HG02938 (cell line): ENCODE results near the gene RERE.
A peak's percentile ranks its signal among the peaks of the same experiment; 100 is the strongest.
"Not testable (repeated sequence)": the region's sequence is repeated elsewhere in the genome, so short reads cannot be mapped to it uniquely, and the experiment has no call there.

ENCODE experiments used
- ATAC-seq: cut with Tn5 transposase; IDR thresholded peaks from one replicate; pipeline ENCODE4 v1.9.1; 2021; ENCODE audit warnings: mild to moderate bottlenecking, moderate library complexity; ENCODE audit not compliant: unreplicated experiment

RERE gene

DNA sequence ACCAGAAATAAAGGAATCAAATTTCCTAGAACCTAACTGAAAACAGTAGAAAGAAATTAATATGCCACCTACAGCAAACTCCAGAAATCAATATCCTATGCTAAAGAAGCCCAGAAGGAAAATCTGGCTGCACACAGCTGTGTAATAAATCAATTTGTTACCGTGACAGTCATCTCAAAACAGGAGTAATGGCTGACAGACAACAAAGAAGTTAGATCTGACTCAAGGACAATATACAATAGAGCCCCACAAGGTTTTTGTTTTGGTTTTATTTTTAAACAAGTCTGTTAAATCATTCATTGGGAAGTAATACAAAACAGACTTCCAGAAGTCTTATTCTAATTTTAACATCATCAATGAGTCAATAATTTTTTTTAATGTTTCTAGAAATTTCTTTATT lies 168.4 kb downstream of the RERE start:
- ATAC-seq, result no peak

DNA sequence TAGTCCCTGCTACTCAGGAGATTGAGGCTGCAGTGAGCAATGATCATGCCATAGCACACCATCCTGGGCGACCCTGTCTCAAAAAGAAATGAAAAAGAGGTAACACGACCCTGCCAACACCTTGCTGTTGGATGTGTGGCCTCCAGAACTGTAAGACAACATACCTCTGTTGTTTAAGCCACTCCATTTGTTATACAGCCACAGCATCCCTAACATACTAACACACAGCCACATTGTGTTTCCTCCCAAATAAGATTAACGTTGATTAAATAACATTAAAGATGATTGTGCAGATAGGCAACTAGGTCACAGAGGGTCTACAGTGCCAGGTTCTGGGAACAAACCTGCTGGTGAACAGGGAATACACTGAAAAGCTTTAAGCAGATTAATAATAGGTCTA lies 170.4 kb downstream of the RERE start:
- ATAC-seq, result no peak

DNA sequence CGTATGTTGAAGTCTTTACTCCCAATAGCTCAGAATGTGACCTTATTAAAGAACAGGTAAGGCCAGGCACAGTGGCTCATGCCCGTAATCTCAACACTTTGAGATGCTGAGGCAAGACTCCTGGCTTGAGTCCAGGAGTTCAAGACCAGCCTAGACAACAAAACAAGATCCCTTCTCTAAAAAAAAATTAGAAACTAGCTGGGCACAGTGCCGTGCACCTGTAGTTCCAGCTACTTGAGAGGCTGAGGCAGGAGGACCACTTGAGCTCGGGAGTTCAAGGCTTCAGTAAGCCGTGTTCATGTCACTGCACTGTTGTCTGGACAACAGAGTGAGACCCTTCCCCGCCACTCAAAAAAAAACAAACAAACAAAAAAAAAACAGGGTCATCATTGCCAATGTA lies 171.3 kb downstream of the RERE start:
- no peak for ATAC-seq

DNA sequence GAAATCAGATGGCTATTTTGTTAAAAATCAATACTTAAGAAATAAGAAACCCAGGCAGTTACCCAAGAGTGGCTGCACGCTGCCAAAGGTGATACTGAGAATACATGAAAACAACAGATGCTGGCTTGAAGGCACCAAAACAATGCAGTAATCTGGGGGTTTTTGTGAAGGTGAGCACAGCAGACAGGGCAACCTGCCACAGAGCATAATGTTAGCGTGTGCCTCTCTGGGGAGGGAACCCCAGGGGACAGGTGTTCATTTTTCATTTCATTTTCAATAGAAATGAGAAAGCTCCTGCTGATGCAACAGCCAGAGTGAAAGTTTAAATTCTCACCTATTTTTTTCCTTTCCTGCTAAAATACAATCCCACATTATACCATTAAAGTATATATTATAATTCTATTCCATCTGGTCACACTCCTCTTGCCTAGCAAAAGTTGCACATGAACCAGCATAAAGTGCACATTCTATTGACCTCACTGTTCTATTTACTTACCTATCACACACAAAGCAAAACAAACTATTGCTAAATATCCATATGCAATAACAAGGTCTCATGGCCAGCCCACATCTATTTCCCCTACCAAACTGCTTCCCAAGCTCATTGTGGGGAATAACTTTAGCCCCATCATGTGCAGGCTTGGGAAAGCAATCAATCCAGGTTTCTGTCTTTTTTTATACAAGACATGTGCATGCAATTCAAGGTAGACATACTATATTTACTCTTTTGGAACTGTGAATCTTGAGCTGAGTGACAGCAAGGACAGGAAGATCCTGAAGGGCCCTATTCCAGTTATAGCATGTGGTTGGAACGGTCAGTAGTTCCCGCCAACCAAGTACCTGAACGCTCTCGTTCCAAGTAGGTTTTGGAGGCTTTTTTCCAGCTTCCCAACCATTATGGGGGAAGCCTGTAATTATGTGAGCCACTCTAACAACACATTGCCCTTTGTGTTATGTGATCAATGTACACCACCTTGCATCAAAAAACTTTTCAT lies 173.6 kb downstream of the RERE start:
- ATAC-seq, result peak; percentile 85

DNA sequence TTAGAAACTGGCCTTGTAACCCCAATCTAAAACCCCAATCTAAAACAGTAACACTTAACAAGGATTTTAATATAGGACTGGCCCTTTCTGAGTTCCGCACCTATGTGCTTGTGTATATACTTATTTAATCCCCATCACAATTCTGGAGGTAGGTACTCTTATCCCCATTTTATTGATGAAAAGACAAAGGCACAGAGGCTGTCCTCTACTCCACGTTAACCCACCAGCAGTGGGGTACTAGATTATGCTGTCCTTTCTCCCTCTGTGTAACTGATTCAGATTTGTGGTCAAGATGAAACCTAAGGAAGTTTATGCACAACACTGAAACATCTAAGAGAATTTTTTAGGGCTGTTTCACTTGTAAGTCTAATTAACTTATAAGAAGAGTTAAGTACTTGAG lies 175.3 kb downstream of the RERE start:
- ATAC-seq, result no peak

DNA sequence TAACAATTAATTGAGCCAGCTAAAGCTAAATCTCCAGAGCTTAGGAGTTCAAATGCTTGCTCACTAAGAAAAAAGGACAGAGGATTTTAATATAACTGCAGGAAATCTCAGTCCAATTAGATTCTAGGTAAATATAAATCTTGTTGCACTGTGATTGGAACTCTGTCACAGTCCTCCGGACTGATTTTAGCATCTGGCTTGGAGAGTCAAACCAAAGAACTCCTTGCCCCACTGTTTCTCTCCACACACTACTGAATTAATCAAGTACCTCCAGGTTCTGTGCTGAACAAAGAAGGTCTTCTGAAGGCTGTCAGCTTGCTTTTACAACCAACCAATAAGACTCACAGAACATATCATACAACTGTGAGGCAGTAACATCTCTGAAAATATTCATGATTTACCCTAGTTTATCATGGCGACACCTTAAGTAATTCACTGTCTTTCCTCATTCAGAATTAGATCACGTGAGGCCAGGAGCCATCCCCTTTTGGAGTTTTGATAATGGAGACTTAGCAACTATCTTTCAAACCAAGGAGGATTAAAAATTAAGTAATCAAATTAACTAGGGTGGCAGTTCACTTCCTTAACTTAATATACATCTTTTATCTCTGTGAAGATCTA lies 176.0 kb downstream of the RERE start:
- ATAC-seq, result no peak

DNA sequence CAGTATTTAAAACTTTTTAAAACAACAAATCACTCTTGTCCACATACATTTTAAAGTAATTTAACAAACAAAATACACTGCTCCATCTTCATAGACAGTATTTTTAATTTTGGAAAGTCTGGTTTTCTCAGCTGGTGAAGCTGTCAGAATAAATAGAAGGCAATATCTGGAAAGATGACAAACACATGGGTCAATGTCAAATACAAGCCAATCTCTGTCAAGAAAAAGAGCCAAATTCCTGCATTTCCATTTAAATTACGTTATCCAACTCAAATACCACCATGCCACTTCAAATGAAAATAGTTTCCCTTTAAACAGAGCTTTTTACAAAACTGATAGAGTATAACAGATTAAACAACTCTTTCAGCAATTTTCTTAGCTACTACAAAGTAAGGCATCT lies 176.5 kb downstream of the RERE start:
- ATAC-seq, result no peak

DNA sequence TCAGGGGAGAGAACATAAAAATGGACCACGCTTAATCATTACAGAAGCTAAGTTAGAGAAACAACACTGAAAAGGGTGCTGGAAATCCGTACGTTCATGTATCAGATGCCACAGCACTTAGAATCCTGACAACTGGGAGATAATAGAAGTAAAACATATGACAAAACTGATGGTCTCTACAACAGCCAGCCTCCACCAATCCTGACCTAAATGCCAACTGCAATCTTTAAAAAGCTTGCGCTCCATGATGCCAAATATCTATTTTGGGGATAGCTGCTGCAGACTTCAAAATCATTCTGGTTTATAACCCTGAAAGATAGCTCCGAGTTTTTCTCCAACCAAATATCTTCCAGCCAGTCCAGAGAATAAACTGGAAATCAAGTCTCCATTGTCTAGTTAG lies 178.3 kb downstream of the RERE start:
- no peak for ATAC-seq

DNA sequence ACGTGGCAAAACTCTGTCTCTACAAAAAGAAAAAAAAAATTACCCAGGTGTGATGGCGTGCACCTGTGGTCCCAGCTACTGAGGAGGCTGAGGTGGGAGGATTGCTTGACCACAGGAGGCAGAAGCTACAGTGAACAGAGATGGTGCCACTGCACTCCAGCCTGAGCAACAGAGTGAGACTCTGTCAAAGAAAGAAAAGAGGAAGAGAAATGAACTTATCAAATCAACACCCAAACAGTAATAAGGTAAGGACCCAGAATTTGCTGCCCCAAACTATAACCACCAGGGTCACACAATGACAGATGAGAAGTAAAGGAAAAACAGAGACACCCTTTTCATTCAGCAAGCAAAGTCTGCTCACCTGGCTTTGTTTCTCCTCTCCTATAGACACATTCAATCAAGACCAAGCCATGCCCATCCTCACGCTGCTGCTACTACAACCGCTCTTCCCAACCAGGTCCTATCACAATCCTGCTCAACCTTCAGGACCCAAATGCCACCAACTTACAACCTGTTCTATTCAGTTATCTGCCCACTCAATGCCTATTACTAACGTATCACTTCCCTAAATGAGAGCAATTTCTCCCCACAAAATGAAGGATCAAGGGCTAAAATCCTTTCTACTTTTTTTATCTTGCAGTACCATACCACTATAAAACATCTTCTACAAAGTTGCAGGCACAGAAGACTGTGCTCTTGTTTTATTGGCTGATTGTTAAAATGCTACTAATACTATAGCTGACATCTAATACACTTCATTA lies 183.5 kb downstream of the RERE start:
- ATAC-seq, result no peak

DNA sequence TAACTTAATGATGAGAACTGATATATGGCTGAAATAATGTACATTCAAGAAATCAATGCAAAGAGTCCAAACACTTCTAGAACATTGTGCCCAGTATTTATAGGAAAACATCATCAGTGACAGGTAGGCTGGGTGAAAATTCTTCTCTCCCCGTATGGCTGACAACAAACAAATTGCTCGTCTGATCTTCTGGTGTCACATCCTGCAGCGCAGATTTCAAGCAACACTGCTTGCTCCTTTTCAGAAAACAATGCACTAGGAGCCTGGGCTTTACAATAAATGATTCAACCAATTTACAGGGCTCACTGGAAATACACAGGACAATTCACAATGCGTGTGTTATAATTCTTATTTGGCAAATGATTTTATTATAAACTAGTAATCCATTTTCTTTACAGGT lies 185.3 kb downstream of the RERE start:
- ATAC-seq, result no peak

DNA sequence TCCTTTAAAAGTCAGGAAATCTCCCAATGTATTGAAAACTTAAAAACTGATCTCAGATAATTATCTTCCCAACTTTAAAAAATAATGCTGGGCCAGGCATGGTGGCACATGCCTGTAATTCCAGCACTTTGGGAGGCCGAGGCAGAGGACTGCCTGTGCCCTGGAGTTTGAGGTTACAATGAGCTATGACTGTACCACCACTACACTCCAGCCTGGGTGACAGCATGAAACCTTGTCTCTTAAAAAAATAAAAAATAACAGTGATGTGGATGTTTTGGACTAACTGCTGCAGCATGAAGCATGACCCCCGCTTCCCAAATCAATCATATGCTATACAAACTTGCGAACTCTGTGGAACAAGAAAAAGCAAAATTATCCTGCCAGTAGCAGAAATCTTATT lies 186.3 kb downstream of the RERE start:
- ATAC-seq, result no peak

DNA sequence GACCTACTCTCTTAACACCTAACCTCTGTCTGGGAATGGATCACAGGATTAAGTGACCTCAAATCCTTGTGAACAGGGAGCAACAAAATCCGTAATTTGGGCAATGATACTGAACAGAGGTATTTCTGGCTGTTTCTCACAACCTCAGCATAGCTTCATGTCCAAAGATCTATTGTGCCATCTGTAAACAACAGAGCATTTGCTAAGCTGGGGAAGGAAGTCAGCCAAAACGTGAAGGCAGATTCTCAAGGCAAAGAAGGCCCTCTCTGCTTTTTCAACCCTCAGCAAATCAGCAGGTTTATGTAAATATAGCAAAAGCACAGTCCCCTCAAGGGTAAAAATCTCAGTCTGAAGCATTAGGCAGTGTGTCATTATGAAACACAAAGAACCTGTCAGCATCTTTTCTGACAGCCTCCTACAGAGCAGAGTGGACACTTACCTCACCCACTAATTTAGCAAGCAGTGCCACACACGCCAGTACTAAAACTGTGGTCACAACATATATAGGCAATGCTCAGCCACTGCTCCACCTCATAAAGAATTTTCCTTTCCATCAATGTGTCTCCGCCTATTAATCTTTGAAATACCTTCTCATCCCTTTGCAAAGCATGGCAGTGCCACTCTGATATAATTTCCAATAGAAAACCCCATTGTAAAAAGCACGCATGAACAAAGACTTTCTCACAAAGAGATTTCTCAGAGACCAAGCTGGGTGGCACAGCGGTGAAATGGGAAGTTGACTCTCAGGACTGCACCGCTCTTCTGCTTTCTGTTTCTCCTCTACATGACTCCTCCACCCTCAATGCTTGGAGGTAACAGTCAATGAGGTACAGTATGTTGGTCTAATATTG lies 188.0 kb downstream of the RERE start:
- ATAC-seq, result peak; percentile 81

DNA sequence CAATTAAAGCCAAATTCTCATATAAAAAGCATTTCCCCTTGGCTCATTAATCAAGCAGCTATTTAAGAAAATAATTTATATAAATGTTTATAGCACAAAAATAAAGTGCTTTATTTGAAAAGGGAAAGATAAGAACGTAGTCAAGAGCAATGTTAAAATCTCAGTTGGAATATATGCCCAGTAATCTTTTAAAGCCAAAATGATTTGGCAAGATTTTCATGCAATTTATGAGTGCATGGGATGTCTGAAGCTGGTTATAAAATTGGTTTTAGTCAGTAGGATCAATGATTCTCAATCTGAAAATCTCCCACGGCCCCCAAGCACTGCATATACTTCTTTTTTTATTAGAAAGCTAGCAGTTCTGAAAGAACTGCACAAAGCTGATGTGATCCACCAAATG lies 188.8 kb downstream of the RERE start:
- ATAC-seq, result no peak

DNA sequence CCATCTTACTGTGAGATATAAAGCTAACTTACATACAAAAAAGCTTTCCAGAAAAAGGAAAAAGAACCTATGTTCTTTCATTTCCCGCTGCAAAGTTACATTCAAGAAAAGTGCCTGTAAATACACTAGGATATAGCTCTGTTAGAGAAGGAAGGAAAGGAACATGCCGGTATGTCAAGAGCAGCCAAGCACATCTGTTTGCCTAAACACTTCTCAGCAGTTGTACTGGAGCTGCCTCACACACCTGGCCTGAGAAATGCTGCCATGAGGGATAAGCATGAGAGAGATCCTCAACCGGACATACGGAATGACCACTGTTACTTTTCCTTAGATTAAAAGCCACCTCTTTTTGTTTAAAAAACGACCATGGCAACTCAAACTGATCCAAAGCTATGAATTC lies 189.7 kb downstream of the RERE start:
- ATAC-seq, result no peak

DNA sequence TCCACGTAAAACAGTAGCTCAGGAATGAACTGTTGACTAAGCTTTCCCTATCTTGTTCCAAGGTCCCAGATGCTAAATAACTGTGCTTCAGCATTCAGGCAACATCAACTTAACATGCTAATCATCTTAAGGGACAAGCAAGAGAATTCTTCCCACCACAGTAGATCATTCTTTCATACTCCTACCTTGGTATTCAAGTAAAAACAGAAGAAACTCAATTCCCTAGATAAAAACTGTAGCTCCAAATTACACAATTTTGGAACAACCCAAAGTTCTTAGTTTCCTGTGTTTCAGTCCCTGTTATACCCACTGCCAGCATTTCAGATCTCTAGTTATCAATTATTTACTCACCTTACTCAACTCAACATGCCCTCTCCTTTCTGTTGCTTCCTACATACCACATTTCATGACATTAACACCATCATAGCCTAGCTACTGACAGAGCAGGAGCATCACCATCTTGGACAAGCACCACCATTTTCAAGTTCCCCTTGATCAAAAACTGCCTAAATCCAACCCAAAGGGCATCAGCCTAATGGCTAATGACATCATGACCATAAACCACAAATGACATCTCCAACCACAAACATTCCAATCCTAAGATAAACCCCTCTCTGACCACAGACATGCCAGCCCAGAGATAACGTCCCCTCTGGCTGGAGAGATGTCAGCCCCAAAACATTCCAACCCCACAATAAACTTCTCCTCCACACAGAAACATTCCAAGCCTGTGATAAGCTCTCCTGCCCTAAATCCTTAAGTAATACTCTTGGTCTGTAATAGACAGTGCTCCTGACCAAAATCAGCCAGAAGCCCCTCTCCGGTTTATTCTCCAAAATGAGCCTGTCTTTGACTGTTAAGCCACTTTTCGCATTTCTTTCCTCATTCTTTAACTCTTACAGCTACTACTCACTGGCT lies 191.2 kb downstream of the RERE start:
- ATAC-seq, result no peak

DNA sequence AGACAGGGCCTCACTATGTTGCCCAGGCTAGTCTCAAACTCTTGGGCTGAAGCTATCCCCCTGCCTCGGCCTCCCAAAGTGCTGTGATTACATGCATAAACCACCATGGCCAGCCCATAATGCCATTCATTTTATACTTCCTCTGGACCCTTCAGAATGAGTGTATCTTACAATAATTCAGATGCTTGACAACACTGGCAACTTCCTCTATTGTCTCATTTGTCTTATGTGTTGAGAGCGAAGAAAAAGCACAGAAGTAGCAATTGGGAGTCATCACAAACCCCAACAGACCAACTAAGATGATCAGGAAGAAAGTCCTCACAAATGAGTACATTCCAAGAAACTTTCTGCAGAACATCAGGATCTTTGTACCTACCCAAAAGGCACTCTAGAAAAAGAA lies 191.9 kb downstream of the RERE start:
- ATAC-seq, result no peak

DNA sequence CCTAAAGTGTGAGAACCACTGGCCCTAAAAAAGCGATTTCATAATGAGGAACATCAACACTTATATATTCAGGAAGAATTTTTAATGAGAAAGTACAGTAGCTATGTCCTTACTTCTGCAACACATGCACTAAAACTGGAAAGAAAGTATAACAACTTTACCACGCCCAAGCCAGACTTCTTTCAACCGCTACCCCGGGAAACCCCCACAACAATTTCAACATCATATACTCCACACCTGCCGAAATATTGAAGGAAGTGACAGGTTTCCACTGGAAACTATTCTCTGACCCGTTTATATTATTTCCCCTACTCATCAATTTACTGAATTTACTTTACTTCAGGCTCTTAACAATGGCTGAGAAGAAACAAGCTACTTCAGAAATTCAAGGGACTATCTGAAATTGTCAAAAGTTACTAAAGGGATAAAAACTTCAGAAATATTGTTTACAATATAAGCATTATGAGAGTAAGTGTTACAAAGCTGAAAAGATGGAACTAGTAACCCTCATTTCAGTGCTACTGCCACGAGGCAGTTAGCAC lies 193.7 kb downstream of the RERE start:
- ATAC-seq, result not testable (repeated sequence)

DNA sequence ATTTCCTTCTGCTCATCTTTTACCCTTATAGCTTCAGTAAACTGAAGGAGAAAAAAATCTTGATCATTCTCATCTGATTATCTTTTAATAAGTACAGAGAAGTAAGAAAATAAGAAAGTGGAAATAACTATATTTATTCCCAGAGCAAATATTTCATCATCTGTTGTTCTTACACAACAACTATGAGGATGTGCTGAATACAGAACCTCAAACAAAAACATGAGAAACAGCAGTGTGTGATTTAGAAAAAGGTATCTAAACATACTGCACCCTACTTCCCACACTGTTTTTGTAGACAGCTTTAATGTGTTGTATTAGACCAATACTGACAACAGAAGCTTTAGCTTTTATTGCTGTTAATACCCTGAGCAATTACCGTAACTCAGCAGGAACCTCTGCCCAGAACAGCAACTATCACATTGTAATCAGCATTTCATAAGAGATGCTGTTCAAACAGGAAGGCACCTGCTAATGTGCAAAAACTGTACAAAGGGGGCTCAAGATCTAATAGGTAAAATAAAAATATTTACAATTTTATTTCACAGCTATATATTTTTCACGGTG lies 195.6 kb downstream of the RERE start:
- ATAC-seq, result not testable (repeated sequence)

DNA sequence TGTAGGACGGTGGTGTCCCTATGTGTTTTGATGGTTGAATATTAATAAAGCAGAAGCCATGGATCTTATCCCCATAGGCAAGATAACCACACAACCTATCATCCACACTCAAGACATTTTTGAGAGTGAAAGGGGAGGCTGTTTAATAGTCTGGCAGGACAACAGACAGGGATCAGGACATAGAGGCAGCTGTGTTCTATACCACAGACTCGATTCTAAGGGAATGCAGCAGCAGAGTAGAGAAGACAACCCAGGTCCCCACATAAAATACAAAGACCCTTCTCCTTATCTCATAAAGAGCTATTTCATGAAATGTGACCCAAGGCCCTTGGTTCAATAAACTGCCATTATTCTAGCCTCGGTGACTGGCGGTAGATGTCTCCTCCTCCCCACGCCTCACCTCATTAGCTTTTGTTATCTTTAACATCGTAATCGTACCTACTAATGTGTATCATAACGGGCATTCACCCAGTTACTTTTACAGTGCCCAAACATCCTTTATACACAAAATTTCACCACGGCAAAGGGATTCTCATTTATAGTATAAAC lies 196.3 kb downstream of the RERE start:
- not testable (repeated sequence) for ATAC-seq
